ENCODE results near the gene AATK. TPM values are rescaled to one million over a fixed set of nuclear protein-coding genes. Genes with fewer than 3 reads are reported as not detected.

The AATK gene
- total and polyA plus RNA-seq, 2 of the 13 experiments (the other 11 are each of a cell fraction or from before 2014, with no cell fraction given) = 2.9 to 8.4 TPM

DNA sequence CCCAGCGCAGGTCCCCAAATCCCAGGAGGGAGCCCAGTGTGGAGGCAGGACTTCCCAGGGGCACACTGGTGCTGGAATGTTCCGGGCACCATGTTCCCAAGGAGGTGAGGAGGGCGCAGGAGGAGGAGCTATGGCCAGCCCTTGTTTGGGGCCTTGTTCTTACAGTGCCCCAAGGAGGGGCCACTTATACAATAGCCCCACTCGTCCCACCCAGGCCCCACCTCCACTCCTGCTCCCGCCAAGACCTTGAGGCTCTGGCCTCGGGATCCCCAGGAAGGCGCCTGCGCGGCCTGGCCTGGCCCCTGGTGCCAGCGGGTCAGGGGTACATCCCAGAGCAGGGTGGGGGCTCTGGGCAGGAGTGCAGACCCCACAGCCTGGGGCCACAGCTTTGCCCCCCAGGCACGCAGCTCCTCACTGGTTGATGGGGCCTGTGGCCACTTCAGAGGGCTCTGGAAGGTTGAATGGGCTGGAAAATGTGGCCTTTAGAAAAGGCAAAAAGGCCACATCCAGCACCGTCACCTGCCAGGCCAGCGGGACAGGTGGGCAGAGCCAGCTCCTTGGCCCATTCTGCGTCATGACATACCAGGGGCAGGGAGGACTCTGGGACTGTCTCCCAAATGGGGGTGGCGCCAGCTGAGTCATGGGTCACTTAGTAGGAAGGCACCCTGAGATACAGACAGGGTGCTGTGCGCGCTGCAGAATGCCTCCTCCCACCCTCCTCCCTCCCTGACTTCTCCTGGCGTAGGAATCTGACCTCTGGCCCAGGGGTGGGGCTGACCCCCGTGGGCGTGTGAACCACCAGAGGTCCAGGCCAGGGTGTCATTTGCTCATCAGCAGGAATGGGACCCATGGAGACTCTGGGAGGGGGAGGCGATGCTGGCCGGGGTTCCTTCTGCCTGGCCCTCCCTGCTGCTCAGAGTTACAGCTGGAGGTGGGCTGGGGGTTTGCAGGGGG lies 33.0 kb downstream of the AATK start (continued):
- TF ChIP-seq, protein P1, sequence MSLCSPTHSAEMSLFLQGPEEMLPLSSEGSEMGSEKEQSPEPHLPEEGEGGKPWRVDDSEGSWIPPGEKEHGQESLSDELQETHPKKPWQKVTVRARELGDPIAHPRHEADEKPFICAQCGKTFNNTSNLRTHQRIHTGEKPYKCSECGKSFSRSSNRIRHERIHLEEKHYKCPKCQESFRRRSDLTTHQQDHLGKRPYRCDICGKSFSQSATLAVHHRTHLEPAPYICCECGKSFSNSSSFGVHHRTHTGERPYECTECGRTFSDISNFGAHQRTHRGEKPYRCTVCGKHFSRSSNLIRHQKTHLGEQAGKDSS (CRISPR knock-in tag; IDR thresholded peaks at IDR 0.05; ENCODE audit: borderline replicate concordance, low read depth) = no peak
- TF ChIP-seq ZNF605 (CRISPR knock-in tag; IDR thresholded peaks at IDR 0.05) = peak; percentile 42; the same call in 1 of the 2 replicates
- TF ChIP-seq SNAPC5 (CRISPR knock-in tag; IDR thresholded peaks at IDR 0.05; ENCODE audit: borderline replicate concordance) = no peak
- TF ChIP-seq ZNF326 (CRISPR knock-in tag; IDR thresholded peaks at IDR 0.05; ENCODE audit: borderline replicate concordance) = no peak
- TF ChIP-seq CBX2 (IDR thresholded peaks at IDR 0.05; ENCODE audit: low read depth, low read length) = no peak
- TF ChIP-seq CBX2 (CRISPR knock-in tag; IDR thresholded peaks at IDR 0.05; ENCODE audit: low read depth) = no peak
- TF ChIP-seq PATZ1 (CRISPR knock-in tag; IDR thresholded peaks at IDR 0.05) = peak; percentile 82
- TF ChIP-seq, protein P2, sequence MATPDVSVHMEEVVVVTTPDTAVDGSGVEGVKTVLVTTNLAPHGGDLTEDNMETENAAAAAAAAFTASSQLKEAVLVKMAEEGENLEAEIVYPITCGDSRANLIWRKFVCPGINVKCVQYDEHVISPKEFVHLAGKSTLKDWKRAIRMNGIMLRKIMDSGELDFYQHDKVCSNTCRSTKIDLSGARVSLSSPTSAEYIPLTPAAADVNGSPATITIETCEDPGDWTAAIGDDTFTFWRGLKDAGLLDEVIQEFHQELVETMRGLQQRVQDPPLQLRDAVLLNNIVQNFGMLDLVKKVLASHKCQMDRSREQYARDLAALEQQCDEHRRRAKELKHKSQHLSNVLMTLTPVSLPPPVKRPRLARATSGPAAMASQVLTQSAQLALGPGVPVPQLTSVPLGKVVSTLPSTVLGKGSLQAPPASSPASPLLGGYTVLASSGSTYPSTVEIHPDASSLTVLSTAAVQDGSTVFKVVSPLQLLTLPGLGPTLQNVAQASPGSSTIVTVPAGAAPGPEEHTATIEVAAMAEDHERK (CRISPR knock-in tag; IDR thresholded peaks at IDR 0.05; ENCODE audit: low read depth) = no peak
- TF ChIP-seq ZNF572 (CRISPR knock-in tag; IDR thresholded peaks at IDR 0.05) = no peak
- TF ChIP-seq ZNF34 (CRISPR knock-in tag; IDR thresholded peaks at IDR 0.05; ENCODE audit: borderline replicate concordance) = no peak
- TF ChIP-seq ZEB1 (IDR thresholded peaks at IDR 0.05; ENCODE audit: insufficient replicate concordance, low read depth) = peak; percentile 11
- TF ChIP-seq SNAI1 (CRISPR knock-in tag; IDR thresholded peaks at IDR 0.05; ENCODE audit: borderline replicate concordance) = 0 out of 2 replicates have a peak, but pooled peaks have one; percentile 12
- TF ChIP-seq ZNF557 (CRISPR knock-in tag; IDR thresholded peaks at IDR 0.05) = no peak
- TF ChIP-seq NR2F1 (CRISPR knock-in tag; IDR thresholded peaks at IDR 0.05) = peak; percentile 80 to 87
- TF ChIP-seq ZNF143 (CRISPR knock-in tag; IDR thresholded peaks at IDR 0.05) = no peak
- no peak for TF ChIP-seq HOXA7 (CRISPR knock-in tag; IDR thresholded peaks at IDR 0.05)
- no peak for TF ChIP-seq ZNF180 (CRISPR knock-in tag; IDR thresholded peaks at IDR 0.05; ENCODE audit: borderline replicate concordance, low read depth)
- no peak for TF ChIP-seq BCL3 (CRISPR knock-in tag; IDR thresholded peaks at IDR 0.05)
- TF ChIP-seq ARNTL (CRISPR knock-in tag; IDR thresholded peaks at IDR 0.05) = 0 out of 2 replicates have a peak, but pooled peaks have one; percentile 43
- TF ChIP-seq, protein P3, sequence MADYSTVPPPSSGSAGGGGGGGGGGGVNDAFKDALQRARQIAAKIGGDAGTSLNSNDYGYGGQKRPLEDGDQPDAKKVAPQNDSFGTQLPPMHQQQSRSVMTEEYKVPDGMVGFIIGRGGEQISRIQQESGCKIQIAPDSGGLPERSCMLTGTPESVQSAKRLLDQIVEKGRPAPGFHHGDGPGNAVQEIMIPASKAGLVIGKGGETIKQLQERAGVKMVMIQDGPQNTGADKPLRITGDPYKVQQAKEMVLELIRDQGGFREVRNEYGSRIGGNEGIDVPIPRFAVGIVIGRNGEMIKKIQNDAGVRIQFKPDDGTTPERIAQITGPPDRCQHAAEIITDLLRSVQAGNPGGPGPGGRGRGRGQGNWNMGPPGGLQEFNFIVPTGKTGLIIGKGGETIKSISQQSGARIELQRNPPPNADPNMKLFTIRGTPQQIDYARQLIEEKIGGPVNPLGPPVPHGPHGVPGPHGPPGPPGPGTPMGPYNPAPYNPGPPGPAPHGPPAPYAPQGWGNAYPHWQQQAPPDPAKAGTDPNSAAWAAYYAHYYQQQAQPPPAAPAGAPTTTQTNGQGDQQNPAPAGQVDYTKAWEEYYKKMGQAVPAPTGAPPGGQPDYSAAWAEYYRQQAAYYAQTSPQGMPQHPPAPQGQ (CRISPR knock-in tag; IDR thresholded peaks at IDR 0.05; ENCODE audit: borderline replicate concordance) = no peak

All from HepG2 (cell line).